SU-DHL-6 (cell line): ENCODE measurements around the gene MAML2.

Experiments
- H2AFZ ChIP-seq: fragments of 200-600 bp; sonication (generic); 2 replicates; pipeline ENCODE4 v1.6.1; 2014; ENCODE audit warnings: low read depth, mild to moderate bottlenecking, moderate library complexity, mixed read lengths, antibody characterized with exemption, low read length; ENCODE audit not compliant: severe bottlenecking
- H3F3A ChIP-seq: fragments of 200-600 bp; shearing (Covaris generic); 2 replicates; pipeline ENCODE4 v1.6.0; 2016; ENCODE audit warnings: antibody characterized with exemption, mild to moderate bottlenecking; ENCODE audit not compliant: insufficient read depth
- H3K27ac ChIP-seq: fragments of 200-600 bp; sonication (generic); 2 replicates; pipeline ENCODE4 v1.5.1; 2016; ENCODE audit warnings: low read depth, mild to moderate bottlenecking, low read length, moderate library complexity, mixed read lengths
- H3K27me3 ChIP-seq: fragments of 200-600 bp; sonication (generic), shearing (Covaris generic); 2 replicates; pipeline ENCODE4 v1.6.0; 2014; ENCODE audit warnings: mild to moderate bottlenecking, low read length
- H3K36me3 ChIP-seq: fragments of 200-600 bp; sonication (generic); 2 replicates; pipeline ENCODE4 v1.6.1; 2014; ENCODE audit warnings: mild to moderate bottlenecking, low read length, mixed read lengths
- H3K4me2 ChIP-seq: fragments of 300-600, 200-600 bp; shearing (Covaris generic), sonication (generic); 2 replicates; pipeline ENCODE4 v1.6.0; 2014; ENCODE audit warnings: low read length, low read depth, mild to moderate bottlenecking; ENCODE audit not compliant: poor library complexity, severe bottlenecking
- H3K4me3 ChIP-seq: fragments of 200-600 bp; sonication (generic); 2 replicates; pipeline ENCODE4 v1.5.1; 2014; ENCODE audit warnings: antibody characterized with exemption, low read length, mild to moderate bottlenecking, mixed read lengths; ENCODE audit not compliant: insufficient read depth, poor library complexity, severe bottlenecking
- H3K79me2 ChIP-seq: fragments of 200-600 bp; sonication (generic); 2 replicates; pipeline ENCODE4 v1.6.1; 2014; ENCODE audit warnings: mild to moderate bottlenecking, low read length, moderate library complexity; ENCODE audit not compliant: insufficient read depth
- H3K9ac ChIP-seq: fragments of 200-600 bp; sonication (generic); 2 replicates; pipeline ENCODE4 v1.7.0; 2014; ENCODE audit warnings: mild to moderate bottlenecking, low read length
- H3K9me2 ChIP-seq: fragments of 200-600 bp; sonication (generic); replicated peaks from 2 replicates; pipeline ENCODE4 v1.6.1; 2014; ENCODE audit warnings: low read length; ENCODE audit not compliant: insufficient read depth
- H3K9me3 ChIP-seq: fragments of 200-600 bp; sonication (generic); 2 replicates; pipeline ENCODE4 v1.6.1; 2014; ENCODE audit warnings: low read length, mixed read lengths; ENCODE audit not compliant: insufficient read depth
- H4K20me1 ChIP-seq: fragments of 200-600 bp; sonication (generic); 2 replicates; pipeline ENCODE4 v1.6.1; 2014; ENCODE audit warnings: low read depth, mild to moderate bottlenecking, antibody characterized with exemption, low read length, moderate library complexity, mixed read lengths
- EZH2phosphoT487 ChIP-seq: fragments of 200-600 bp; sonication (generic), shearing (Covaris generic); conservative IDR thresholded peaks from 2 replicates; pipeline ENCODE4 v1.6.1; 2018; ENCODE audit warnings: mild to moderate bottlenecking, antibody characterized with exemption, low read length, moderate library complexity, mixed read lengths
- TF ChIP-seq, protein P1 (sequence below): fragments of 200-600 bp; sonication (generic); IDR thresholded peaks from one replicate; pipeline ENCODE4 v1.5.1; 2017; ENCODE audit warnings: antibody characterized with exemption, mild to moderate bottlenecking, low read length, moderate library complexity; ENCODE audit not compliant: insufficient read depth, poor library complexity, severe bottlenecking

The MAML2 gene

DNA sequence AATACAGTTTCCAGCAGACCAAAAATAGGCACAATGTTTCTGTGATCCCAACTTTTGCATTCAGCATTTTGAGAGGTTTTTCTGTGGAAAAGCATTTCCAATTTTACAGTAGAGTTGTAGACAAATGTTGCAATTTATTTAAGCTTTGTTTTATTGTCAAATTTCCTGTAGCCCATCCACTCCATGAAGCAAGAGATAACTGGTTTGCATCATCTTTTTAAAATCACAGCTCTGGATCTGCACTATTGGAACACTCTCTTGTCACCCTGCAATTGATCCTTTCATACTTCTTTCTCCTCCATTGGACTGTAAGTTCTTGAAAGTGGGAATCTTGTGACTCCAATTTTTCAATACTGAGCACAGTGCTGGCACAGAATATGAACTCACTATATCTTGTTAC lies 86.0 kb downstream of the MAML2 start:
- TF ChIP-seq, protein P1, sequence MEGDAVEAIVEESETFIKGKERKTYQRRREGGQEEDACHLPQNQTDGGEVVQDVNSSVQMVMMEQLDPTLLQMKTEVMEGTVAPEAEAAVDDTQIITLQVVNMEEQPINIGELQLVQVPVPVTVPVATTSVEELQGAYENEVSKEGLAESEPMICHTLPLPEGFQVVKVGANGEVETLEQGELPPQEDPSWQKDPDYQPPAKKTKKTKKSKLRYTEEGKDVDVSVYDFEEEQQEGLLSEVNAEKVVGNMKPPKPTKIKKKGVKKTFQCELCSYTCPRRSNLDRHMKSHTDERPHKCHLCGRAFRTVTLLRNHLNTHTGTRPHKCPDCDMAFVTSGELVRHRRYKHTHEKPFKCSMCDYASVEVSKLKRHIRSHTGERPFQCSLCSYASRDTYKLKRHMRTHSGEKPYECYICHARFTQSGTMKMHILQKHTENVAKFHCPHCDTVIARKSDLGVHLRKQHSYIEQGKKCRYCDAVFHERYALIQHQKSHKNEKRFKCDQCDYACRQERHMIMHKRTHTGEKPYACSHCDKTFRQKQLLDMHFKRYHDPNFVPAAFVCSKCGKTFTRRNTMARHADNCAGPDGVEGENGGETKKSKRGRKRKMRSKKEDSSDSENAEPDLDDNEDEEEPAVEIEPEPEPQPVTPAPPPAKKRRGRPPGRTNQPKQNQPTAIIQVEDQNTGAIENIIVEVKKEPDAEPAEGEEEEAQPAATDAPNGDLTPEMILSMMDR: no peak
- no peak for TF ChIP-seq EZH2phosphoT487
- Histone ChIP-seq H3K27me3 (no peaks in the 10 kb centered on the region), H4K20me1 (no peaks in the 10 kb centered on the region), H3K4me2 (no peak overlapping the region), H3K9ac (no peak overlapping the region), H3K9me2 (no peaks in the 10 kb centered on the region), H3K36me3 (no peaks in the 10 kb centered on the region), H3K27ac (no peak overlapping the region), H2AFZ (no peak overlapping the region), H3K79me2 (no peaks in the 10 kb centered on the region), H3K9me3 (no peaks in the 10 kb centered on the region), H3K4me3 (no peak overlapping the region), H3F3A (peaks cover 4% of the 10 kb centered on the region; the same call in 1 of the 2 replicates)

- no peak overlapping the region for H3K4me2 ChIP-seq
- H4K20me1 ChIP-seq: no peaks in the 10 kb centered on the region
- no peak overlapping the region for H3K9ac ChIP-seq
- no peak overlapping the region for H3K4me3 ChIP-seq
- no peaks in the 10 kb centered on the region for H3K79me2 ChIP-seq
- TF ChIP-seq, protein P1: no peak
- no peak overlapping the region for H3K27ac ChIP-seq
- H3K36me3 ChIP-seq: no peaks in the 10 kb centered on the region
- H3K27me3 ChIP-seq: no peaks in the 10 kb centered on the region
- no peak overlapping the region for H2AFZ ChIP-seq
- H3F3A ChIP-seq: peaks cover 4% of the 10 kb centered on the region; the same call in 1 of the 2 replicates
- no peaks in the 10 kb centered on the region for H3K9me3 ChIP-seq
- H3K9me2 ChIP-seq: no peaks in the 10 kb centered on the region
Measured at GRCh38 chr11:96256215-96257011, 86.6 kb downstream of the MAML2 start.

DNA sequence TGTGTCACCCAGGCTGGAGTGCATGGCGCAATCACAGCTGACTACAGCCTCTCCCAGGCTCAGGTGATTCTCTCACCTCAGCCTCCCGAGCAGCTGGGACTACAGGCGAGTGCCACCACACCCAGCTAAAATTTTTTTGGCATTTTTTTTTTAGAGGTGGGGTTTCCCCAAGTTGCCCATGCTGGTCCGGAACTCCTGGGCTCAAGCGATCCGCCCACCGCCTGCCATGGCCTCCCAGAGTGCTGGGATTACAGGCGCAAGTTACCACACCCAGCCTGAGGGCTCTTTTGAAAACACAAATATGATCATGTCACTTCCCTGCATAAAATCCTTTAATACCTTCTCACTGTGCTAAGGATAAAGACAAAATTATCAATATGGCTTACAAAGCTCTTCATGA lies 88.1 kb downstream of the MAML2 start:
- no peaks in the 10 kb centered on the region for H3K9me3 ChIP-seq
- H3K4me3 ChIP-seq: no peak overlapping the region
- H3K79me2 ChIP-seq: no peaks in the 10 kb centered on the region
- TF ChIP-seq, protein P1: no peak
- TF ChIP-seq EZH2phosphoT487: no peak
- H2AFZ ChIP-seq: no peak overlapping the region
- no peaks in the 10 kb centered on the region for H3K9me2 ChIP-seq
- no peak overlapping the region for H3K4me2 ChIP-seq
- no peaks in the 10 kb centered on the region for H4K20me1 ChIP-seq
- no peak overlapping the region for H3K27ac ChIP-seq
- H3K27me3 ChIP-seq: no peaks in the 10 kb centered on the region
- H3K36me3 ChIP-seq: no peaks in the 10 kb centered on the region
- peaks cover 4% of the 10 kb centered on the region; the same call in 1 of the 2 replicates for H3F3A ChIP-seq
- H3K9ac ChIP-seq: no peak overlapping the region
